Lower lobe of right lung (tissue), 2 donors: ENCODE measurements around the gene KCNQ5. TPM values are rescaled to one million over a fixed set of nuclear protein-coding genes. Genes with fewer than 3 reads are reported as not detected.

Experiments used
- ATAC-seq, 2 donors: fragments of 200-7000 bp; cut with Tn5 transposase; one replicate each; pipeline ENCODE4 v1.9.1; 2020 to 2022; ENCODE audit warnings: mild to moderate bottlenecking in 2 of 2, moderate library complexity in 2 of 2
- DNase-seq: peaks from one replicate; pipeline ENCODE4 v3.0.0-alpha.2; 2020
- H3K27ac ChIP-seq: fragments of 200-600 bp; one replicate; pipeline ENCODE4 v1.8.0; 2022
- H3K27me3 ChIP-seq: fragments of 200-600 bp; one replicate; pipeline ENCODE4 v1.8.0; 2022; ENCODE audit warnings: low read depth
- H3K36me3 ChIP-seq: fragments of 200-600 bp; one replicate; pipeline ENCODE4 v1.8.0; 2022; ENCODE audit warnings: mild to moderate bottlenecking
- H3K4me1 ChIP-seq: fragments of 200-600 bp; one replicate; pipeline ENCODE4 v1.8.0; 2022
- H3K4me3 ChIP-seq: fragments of 200-600 bp; one replicate; pipeline ENCODE4 v1.8.0; 2022; ENCODE audit warnings: mild to moderate bottlenecking
- H3K9me3 ChIP-seq: fragments of 200-600 bp; one replicate; pipeline ENCODE4 v1.8.0; 2022
- CTCF ChIP-seq: fragments of 200-600 bp; IDR thresholded peaks from one replicate; pipeline ENCODE4 v1.8.0; 2022; ENCODE audit warnings: antibody characterized with exemption, mild to moderate bottlenecking
- intact Hi-C: fragments of 100-400 bp; cut with DNase I; formaldehyde crosslinking; loops from one replicate; pipeline ENCODE4 v1.11.0; 2022
- total RNA-seq: library from RNA; stranded (reverse); fragmentation: NEBNext Ultra II Directional; extraction: Animal tissue kit (Norgen Biotek cat#: 25700); gene quantifications from one replicate; pipeline ENCODE4 v1.2.1, GENCODE V29; 2021
- donor health status: DM: no; HTN: yes; CAD: no; lungs with severe emphysema.

Gene KCNQ5
- total RNA-seq, 1 donor from 2014 or later: 0.35 TPM

GRCh38 chr6:72913797-72914196 lies 291.9 kb downstream of the KCNQ5 start:
- Histone ChIP-seq H3K36me3 (no peaks in the 10 kb centered on the region), H3K4me3 (no peak overlapping the region), H3K27ac (no peak overlapping the region), H3K9me3 (no peaks in the 10 kb centered on the region), H3K4me1 (no peaks in the 10 kb centered on the region), H3K27me3 (no peaks in the 10 kb centered on the region)
- ATAC-seq: no peak
- intact Hi-C loops: no loop called here
- TF ChIP-seq CTCF: no peak
- no peak for DNase-seq

GRCh38 chr6:72916298-72916697 lies 294.4 kb downstream of the KCNQ5 start:
- Histone ChIP-seq H3K4me1 (no peaks in the 10 kb centered on the region), H3K9me3 (no peaks in the 10 kb centered on the region), H3K4me3 (no peak overlapping the region), H3K27me3 (no peaks in the 10 kb centered on the region), H3K27ac (no peak overlapping the region), H3K36me3 (no peaks in the 10 kb centered on the region)
- no peak for ATAC-seq
- TF ChIP-seq CTCF: no peak
- intact Hi-C loops: no loop called here
- no peak for DNase-seq

GRCh38 chr6:72916906-72917305 lies 295.0 kb downstream of the KCNQ5 start:
- Histone ChIP-seq H3K9me3 (no peaks in the 10 kb centered on the region), H3K4me3 (no peak overlapping the region), H3K27ac (no peak overlapping the region), H3K36me3 (no peaks in the 10 kb centered on the region), H3K4me1 (no peaks in the 10 kb centered on the region), H3K27me3 (no peaks in the 10 kb centered on the region)
- TF ChIP-seq CTCF: no peak
- ATAC-seq (no peak), DNase-seq (no peak)
- intact Hi-C loops: no loop called here

DNA sequence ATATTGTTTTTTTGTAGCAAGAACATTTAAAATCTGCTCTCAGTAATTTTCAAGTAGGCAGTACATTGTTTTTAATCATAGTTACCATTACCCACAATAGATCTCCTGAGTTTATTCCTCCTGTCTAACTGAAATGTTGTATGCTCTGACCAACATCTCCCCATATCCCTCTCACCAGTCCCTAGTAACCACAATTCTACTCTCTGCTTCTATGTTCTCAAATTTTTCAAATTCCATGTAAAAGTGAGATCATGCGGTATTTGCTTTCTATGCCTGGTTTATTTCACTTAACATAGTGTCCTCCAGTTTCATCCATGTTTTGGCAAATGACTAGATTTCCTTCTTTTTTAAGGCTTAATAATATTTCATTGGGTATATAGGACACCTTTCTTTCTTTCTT lies 300.5 kb downstream of the KCNQ5 start:
- H3K4me1 ChIP-seq: no peaks in the 10 kb centered on the region
- no peak overlapping the region for H3K27ac ChIP-seq
- intact Hi-C loops: no loop called here
- H3K36me3 ChIP-seq: no peaks in the 10 kb centered on the region
- no peaks in the 10 kb centered on the region for H3K9me3 ChIP-seq
- no peaks in the 10 kb centered on the region for H3K27me3 ChIP-seq
- no peak overlapping the region for H3K4me3 ChIP-seq
- DNase-seq (no peak), ATAC-seq (no peak)
- no peak for TF ChIP-seq CTCF

- Histone ChIP-seq H3K4me3 (no peak overlapping the region), H3K9me3 (no peaks in the 10 kb centered on the region), H3K27ac (no peak overlapping the region), H3K27me3 (no peaks in the 10 kb centered on the region), H3K4me1 (no peaks in the 10 kb centered on the region), H3K36me3 (no peaks in the 10 kb centered on the region)
- no peak for DNase-seq
- intact Hi-C loops: no loop called here
- no peak for TF ChIP-seq CTCF
- ATAC-seq: no peak
Observed at GRCh38 chr6:72925136-72925535, 303.3 kb downstream of the KCNQ5 start.

DNA sequence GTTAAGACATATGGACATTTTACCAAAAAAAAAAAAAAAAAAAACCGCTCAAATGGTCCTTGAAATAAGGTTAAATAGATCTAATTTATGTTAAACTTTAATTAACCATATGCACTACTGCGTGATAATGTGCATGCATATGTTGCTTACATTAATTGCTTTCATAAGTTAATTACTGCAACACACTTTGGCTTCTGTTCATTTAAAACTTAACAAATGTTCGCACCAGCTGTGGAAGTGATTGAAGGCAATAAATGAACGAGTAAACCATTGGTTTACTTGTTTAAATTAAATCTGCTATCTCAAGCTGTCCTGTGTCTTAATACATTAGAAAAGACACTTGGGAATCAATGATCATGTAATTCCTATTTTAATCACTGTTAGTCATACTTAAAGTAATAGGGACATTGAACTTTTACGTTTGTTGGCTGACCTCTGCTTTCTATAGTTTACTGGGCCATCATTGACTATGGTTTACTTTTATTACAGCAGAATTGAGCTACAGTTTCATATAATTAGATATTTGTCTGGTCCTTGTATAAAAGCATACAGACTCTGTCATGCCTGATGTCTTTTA lies 308.8 kb downstream of the KCNQ5 start:
- no peaks in the 10 kb centered on the region for H3K27me3 ChIP-seq
- no peaks in the 10 kb centered on the region for H3K4me1 ChIP-seq
- no peak overlapping the region for H3K4me3 ChIP-seq
- DNase-seq (no peak), ATAC-seq (no peak)
- no peak for TF ChIP-seq CTCF
- intact Hi-C loops: no loop called here
- H3K36me3 ChIP-seq: no peaks in the 10 kb centered on the region
- no peak overlapping the region for H3K27ac ChIP-seq
- no peaks in the 10 kb centered on the region for H3K9me3 ChIP-seq
